ENCODE data around the gene ARHGAP22. TPM values are rescaled to one million over a fixed set of nuclear protein-coding genes. Genes with fewer than 3 reads are reported as not detected.
A peak's percentile ranks its signal among the peaks of the same experiment; 100 is the strongest.

Gene ARHGAP22
- total RNA-seq, 4 donors from 2014 or later, result 2.2 to 9.1 (median 4.8) TPM

- Histone ChIP-seq H3K4me3 (no peak overlapping the region), H3K4me1 (peaks cover 0 to 20% (median 13%) of the 10 kb centered on the region in 4 donors), H3K36me3 (no peaks in the 10 kb centered on the region), H3K9me3 (no peaks in the 10 kb centered on the region), H3K27me3 (no peaks in the 10 kb centered on the region), H3K27ac (replicated peaks in 1 of 4) (no peak overlapping the region)
- TF ChIP-seq POLR2A (IDR thresholded peaks at IDR 0.05; ENCODE audit: low read depth) (no peak), POLR2AphosphoS5 (IDR thresholded peaks at IDR 0.05) (no peak), EP300 (IDR thresholded peaks at IDR 0.05) (no peak)
- TF ChIP-seq, protein P1, sequence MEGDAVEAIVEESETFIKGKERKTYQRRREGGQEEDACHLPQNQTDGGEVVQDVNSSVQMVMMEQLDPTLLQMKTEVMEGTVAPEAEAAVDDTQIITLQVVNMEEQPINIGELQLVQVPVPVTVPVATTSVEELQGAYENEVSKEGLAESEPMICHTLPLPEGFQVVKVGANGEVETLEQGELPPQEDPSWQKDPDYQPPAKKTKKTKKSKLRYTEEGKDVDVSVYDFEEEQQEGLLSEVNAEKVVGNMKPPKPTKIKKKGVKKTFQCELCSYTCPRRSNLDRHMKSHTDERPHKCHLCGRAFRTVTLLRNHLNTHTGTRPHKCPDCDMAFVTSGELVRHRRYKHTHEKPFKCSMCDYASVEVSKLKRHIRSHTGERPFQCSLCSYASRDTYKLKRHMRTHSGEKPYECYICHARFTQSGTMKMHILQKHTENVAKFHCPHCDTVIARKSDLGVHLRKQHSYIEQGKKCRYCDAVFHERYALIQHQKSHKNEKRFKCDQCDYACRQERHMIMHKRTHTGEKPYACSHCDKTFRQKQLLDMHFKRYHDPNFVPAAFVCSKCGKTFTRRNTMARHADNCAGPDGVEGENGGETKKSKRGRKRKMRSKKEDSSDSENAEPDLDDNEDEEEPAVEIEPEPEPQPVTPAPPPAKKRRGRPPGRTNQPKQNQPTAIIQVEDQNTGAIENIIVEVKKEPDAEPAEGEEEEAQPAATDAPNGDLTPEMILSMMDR (IDR thresholded peaks at IDR 0.05), result no peak
- intact Hi-C loops (cut with DNase I), result no loop called here
- DNase-seq (ENCODE audit: extremely low spot score), result no peak
- 68% methylated on average over 4 of the region's 5 CpGs for WGBS
Observed at GRCh38 chr10:48557511-48558123, 47.3 kb downstream of the ARHGAP22 start.

- no peaks in the 10 kb centered on the region for H3K9me3 ChIP-seq
- no peaks in the 10 kb centered on the region for H3K27me3 ChIP-seq
- no peak for DNase-seq (ENCODE audit: extremely low spot score)
- TF ChIP-seq POLR2AphosphoS5 (IDR thresholded peaks at IDR 0.05) (no peak), EP300 (IDR thresholded peaks at IDR 0.05) (no peak), POLR2A (IDR thresholded peaks at IDR 0.05; ENCODE audit: low read depth) (no peak)
- TF ChIP-seq, protein P1 (IDR thresholded peaks at IDR 0.05), result no peak
- H3K27ac ChIP-seq (replicated peaks in 1 of 4), result no peak overlapping the region
- intact Hi-C loops (cut with DNase I), result no loop called here
- WGBS, result 92% methylated on average over 6 of the region's 6 CpGs
- no peaks in the 10 kb centered on the region for H3K36me3 ChIP-seq
- H3K4me1 ChIP-seq, result peaks cover 6 to 27% (median 20%) of the 10 kb centered on the region in 4 donors
- no peak overlapping the region for H3K4me3 ChIP-seq
Observed at GRCh38 chr10:48556713-48557112, 48.2 kb downstream of the ARHGAP22 start.

DNA sequence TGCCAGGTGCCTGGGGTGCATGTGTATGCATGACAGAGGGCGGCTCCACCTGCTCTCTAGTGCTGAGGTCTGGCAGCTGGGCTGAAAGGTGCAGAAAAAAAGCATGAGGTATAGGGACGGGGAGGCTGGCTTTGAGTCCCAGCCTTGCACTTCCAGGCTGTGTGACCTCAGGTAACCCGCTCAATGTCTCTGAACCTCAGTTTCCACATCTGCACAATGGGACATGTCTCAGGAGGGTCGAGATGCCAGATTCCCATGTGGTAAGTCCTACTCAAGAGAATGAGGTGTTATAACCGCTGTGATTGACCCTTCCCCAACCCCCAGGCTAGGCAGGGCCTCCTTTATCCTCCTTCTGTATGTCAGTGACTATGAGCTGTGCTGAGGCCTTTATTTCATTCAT is 48.8 kb downstream of the ARHGAP22 start:
- H3K4me3 ChIP-seq, result no peak overlapping the region
- no peaks in the 10 kb centered on the region for H3K27me3 ChIP-seq
- TF ChIP-seq, protein P1 (IDR thresholded peaks at IDR 0.05), result no peak
- TF ChIP-seq POLR2AphosphoS5 (IDR thresholded peaks at IDR 0.05), result no peak
- TF ChIP-seq EP300 (IDR thresholded peaks at IDR 0.05), result no peak
- TF ChIP-seq POLR2A (IDR thresholded peaks at IDR 0.05; ENCODE audit: low read depth), result no peak
- H3K27ac ChIP-seq (replicated peaks in 1 of 4), result no peak overlapping the region
- intact Hi-C loops (cut with DNase I), result no loop called here
- H3K9me3 ChIP-seq, result no peaks in the 10 kb centered on the region
- WGBS, result 95% methylated on average over 5 of the region's 5 CpGs
- no peak for DNase-seq (ENCODE audit: extremely low spot score)
- H3K36me3 ChIP-seq, result no peaks in the 10 kb centered on the region
- H3K4me1 ChIP-seq, result peaks cover 6 to 27% (median 21%) of the 10 kb centered on the region in 4 donors

DNA sequence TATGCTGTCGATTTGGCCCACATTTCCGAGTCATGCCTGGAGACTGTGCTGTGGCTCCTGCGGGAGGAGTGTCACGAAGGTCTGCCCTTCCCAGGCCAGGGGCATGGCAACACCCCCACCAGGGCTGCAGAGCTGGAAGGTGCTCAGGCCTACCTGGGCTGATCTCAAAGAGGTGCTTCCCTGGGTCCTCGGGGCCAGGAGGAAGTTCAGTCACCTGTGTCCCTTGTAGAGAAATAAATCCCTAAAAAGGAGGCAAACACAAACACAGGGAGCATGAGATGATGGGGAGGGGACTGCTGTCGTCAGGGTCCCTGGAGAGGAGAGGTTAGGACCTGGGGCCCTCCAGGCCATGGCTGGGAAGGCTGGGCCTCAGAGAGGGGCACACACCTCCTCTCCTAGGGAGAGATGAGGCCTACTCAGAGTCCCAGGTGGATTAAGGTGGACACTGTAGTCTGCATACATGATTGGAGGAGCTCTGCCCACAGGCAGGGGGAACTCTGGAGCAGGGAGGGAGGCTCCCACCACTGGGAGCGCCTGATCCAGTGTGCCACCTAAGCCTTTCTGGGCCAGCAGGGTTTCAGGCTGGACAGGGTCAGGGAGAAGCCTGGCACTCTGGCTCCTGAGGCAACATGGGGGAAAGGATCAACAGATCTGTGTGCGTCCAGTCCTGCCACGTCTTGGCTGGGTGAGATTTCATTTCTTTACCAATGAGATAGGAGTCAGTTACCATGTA is 49.4 kb downstream of the ARHGAP22 start:
- Histone ChIP-seq H3K27ac (replicated peaks in 1 of 4) (peak overlapping the region in 2 of 4 donors; percentile 20 to 30), H3K4me1 (peaks cover 6 to 27% (median 21%) of the 10 kb centered on the region in 4 donors), H3K9me3 (no peaks in the 10 kb centered on the region), H3K4me3 (no peak overlapping the region), H3K36me3 (no peaks in the 10 kb centered on the region), H3K27me3 (no peaks in the 10 kb centered on the region)
- no peak for TF ChIP-seq POLR2AphosphoS5 (IDR thresholded peaks at IDR 0.05)
- WGBS, result 78% methylated on average over 9 of the region's 9 CpGs
- intact Hi-C loops (cut with DNase I), result no loop called here
- no peak for DNase-seq (ENCODE audit: extremely low spot score)

DNA sequence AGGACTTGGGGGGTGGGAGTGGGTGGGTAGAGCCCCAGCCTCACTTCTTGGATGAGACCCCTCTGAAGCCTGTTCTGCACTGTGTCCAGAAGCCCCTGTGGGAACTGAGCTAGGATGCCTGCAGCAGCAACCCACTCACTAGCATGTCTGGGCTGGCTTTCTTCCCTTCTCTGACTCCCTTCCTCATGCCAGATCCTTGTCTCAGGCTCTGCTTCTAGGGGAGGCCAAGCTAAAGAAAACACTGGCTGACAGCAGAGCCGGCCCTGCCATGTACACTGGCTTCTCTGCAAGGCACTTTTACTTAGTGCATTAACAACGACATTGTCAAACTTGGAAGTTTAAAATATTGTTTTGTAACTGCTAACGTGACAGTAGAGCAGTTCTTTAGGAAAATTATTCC is 50.2 kb downstream of the ARHGAP22 start:
- Histone ChIP-seq H3K4me3 (no peak overlapping the region), H3K27ac (replicated peaks in 1 of 4) (peak overlapping the region in 2 of 4 donors; percentile 20 to 37), H3K36me3 (no peaks in the 10 kb centered on the region), H3K9me3 (no peaks in the 10 kb centered on the region), H3K4me1 (peaks cover 6 to 27% (median 21%) of the 10 kb centered on the region in 4 donors), H3K27me3 (no peaks in the 10 kb centered on the region)
- TF ChIP-seq EP300 (IDR thresholded peaks at IDR 0.05) (no peak), POLR2AphosphoS5 (IDR thresholded peaks at IDR 0.05) (no peak), POLR2A (IDR thresholded peaks at IDR 0.05; ENCODE audit: low read depth) (no peak)
- TF ChIP-seq, protein P1 (IDR thresholded peaks at IDR 0.05), result no peak
- intact Hi-C loops (cut with DNase I), result no loop called here
- 37% methylated on average over 3 of the region's 3 CpGs for WGBS
- DNase-seq (ENCODE audit: extremely low spot score), result no peak
